ENCODE results near the gene KRTAP10-8.
"Not testable (repeated sequence)": the region's sequence is repeated elsewhere in the genome, so short reads cannot be mapped to it uniquely, and the experiment has no call there.

KRTAP10-8 gene

GRCh38 chr21:44657635-44658540 is 46.0 kb downstream of the KRTAP10-8 start, which contains the start of gene KRTAP12-3:
Gene KRTAP12-3, plus strand, starts transcription at chr21:44657932. Its CDS starts 48 bp downstream, at chr21:44657980.
- H3K36me3 ChIP-seq (ENCODE audit: control insufficient read depth in 2 of 2, insufficient read depth in 2 of 2, low read length in 2 of 2), result no peaks in the 10 kb centered on the region
- no peak within 1 kb of the TSS for H3K9ac ChIP-seq (ENCODE audit: low read length in 2 of 2)
- H3K27ac ChIP-seq (ENCODE audit: low read length), result no peak within 1 kb of the TSS
- H3K4me1 ChIP-seq (ENCODE audit: control insufficient read depth, insufficient read depth, low read length), result peaks cover 2% of the 10 kb centered on the region
- H3K9me3 ChIP-seq (ENCODE audit: control insufficient read depth in 2 of 2, low read length in 2 of 2), result peaks cover 2 to 5% of the 10 kb centered on the region in 2 donors
- peaks cover 4 to 6% of the 10 kb centered on the region in 2 donors for H3K27me3 ChIP-seq (ENCODE audit: control insufficient read depth in 1 of 2, insufficient read depth in 2 of 2, low read length in 2 of 2)
- no peak within 1 kb of the TSS for H3K4me3 ChIP-seq (ENCODE audit: low read length in 2 of 2)

GRCh38 chr21:44658541-44658910 is 46.6 kb downstream of the KRTAP10-8 start:
- peaks cover 2% of the 10 kb centered on the region for H3K4me1 ChIP-seq (ENCODE audit: control insufficient read depth, insufficient read depth, low read length)
- H3K4me3 ChIP-seq (ENCODE audit: low read length in 2 of 2), result no peak overlapping the region
- no peak overlapping the region for H3K27ac ChIP-seq (ENCODE audit: low read length)
- no peaks in the 10 kb centered on the region for H3K36me3 ChIP-seq (ENCODE audit: control insufficient read depth in 2 of 2, insufficient read depth in 2 of 2, low read length in 2 of 2)
- peaks cover 2 to 5% of the 10 kb centered on the region in 2 donors for H3K9me3 ChIP-seq (ENCODE audit: control insufficient read depth in 2 of 2, low read length in 2 of 2)
- H3K9ac ChIP-seq (ENCODE audit: low read length in 2 of 2), result no peak overlapping the region
- H3K27me3 ChIP-seq (ENCODE audit: control insufficient read depth in 1 of 2, insufficient read depth in 2 of 2, low read length in 2 of 2), result peaks cover 4 to 6% of the 10 kb centered on the region in 2 donors

GRCh38 chr21:44658913-44659595 is 47.2 kb downstream of the KRTAP10-8 start:
- no peak overlapping the region for H3K27ac ChIP-seq (ENCODE audit: low read length)
- H3K4me1 ChIP-seq (ENCODE audit: control insufficient read depth, insufficient read depth, low read length), result peaks cover 2% of the 10 kb centered on the region
- no peaks in the 10 kb centered on the region for H3K36me3 ChIP-seq (ENCODE audit: control insufficient read depth in 2 of 2, insufficient read depth in 2 of 2, low read length in 2 of 2)
- H3K4me3 ChIP-seq (ENCODE audit: low read length in 2 of 2), result no peak overlapping the region
- peaks cover 2 to 5% of the 10 kb centered on the region in 2 donors for H3K9me3 ChIP-seq (ENCODE audit: control insufficient read depth in 2 of 2, low read length in 2 of 2)
- H3K9ac ChIP-seq (ENCODE audit: low read length in 2 of 2), result no peak overlapping the region
- peaks cover 4% of the 10 kb centered on the region in 2 donors for H3K27me3 ChIP-seq (ENCODE audit: control insufficient read depth in 1 of 2, insufficient read depth in 2 of 2, low read length in 2 of 2)

GRCh38 chr21:44661567-44661966 is 49.7 kb downstream of the KRTAP10-8 start:
- not testable (repeated sequence) for H3K4me1 ChIP-seq (ENCODE audit: control insufficient read depth, insufficient read depth, low read length); H3K4me3 ChIP-seq (ENCODE audit: low read length in 2 of 2); H3K9ac ChIP-seq (ENCODE audit: low read length in 2 of 2); H3K9me3 ChIP-seq (ENCODE audit: control insufficient read depth in 2 of 2, low read length in 2 of 2); H3K27ac ChIP-seq (ENCODE audit: low read length); H3K36me3 ChIP-seq (ENCODE audit: control insufficient read depth in 2 of 2, insufficient read depth in 2 of 2, low read length in 2 of 2); H3K27me3 ChIP-seq (ENCODE audit: control insufficient read depth in 1 of 2, insufficient read depth in 2 of 2, low read length in 2 of 2)
